HG03039 (cell line): Measurements from ENCODE around the gene C12orf57.
A peak's percentile ranks its signal among the peaks of the same experiment; 100 is the strongest.

Experiments used
- ATAC-seq: cut with Tn5 transposase; IDR thresholded peaks from one replicate; pipeline ENCODE4 v1.9.1; 2021; ENCODE audit warnings: mild to moderate bottlenecking, moderate library complexity; ENCODE audit not compliant: unreplicated experiment

Gene C12orf57

DNA sequence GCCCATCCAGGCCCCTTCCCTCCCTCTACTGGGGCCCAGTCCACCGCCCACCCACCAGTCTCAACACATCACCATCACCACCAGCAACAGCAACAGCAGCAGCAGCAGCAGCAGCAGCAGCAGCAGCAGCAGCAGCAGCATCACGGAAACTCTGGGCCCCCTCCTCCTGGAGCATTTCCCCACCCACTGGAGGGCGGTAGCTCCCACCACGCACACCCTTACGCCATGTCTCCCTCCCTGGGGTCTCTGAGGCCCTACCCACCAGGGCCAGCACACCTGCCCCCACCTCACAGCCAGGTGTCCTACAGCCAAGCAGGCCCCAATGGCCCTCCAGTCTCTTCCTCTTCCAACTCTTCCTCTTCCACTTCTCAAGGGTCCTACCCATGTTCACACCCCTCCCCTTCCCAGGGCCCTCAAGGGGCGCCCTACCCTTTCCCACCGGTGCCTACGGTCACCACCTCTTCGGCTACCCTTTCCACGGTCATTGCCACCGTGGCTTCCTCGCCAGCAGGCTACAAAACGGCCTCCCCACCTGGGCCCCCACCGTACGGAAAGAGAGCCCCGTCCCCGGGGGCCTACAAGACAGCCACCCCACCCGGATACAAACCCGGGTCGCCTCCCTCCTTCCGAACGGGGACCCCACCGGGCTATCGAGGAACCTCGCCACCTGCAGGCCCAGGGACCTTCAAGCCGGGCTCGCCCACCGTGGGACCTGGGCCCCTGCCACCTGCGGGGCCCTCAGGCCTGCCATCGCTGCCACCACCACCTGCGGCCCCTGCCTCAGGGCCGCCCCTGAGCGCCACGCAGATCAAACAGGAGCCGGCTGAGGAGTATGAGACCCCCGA, 7.0 kb upstream of the C12orf57 start:
- ATAC-seq, result no peak

DNA sequence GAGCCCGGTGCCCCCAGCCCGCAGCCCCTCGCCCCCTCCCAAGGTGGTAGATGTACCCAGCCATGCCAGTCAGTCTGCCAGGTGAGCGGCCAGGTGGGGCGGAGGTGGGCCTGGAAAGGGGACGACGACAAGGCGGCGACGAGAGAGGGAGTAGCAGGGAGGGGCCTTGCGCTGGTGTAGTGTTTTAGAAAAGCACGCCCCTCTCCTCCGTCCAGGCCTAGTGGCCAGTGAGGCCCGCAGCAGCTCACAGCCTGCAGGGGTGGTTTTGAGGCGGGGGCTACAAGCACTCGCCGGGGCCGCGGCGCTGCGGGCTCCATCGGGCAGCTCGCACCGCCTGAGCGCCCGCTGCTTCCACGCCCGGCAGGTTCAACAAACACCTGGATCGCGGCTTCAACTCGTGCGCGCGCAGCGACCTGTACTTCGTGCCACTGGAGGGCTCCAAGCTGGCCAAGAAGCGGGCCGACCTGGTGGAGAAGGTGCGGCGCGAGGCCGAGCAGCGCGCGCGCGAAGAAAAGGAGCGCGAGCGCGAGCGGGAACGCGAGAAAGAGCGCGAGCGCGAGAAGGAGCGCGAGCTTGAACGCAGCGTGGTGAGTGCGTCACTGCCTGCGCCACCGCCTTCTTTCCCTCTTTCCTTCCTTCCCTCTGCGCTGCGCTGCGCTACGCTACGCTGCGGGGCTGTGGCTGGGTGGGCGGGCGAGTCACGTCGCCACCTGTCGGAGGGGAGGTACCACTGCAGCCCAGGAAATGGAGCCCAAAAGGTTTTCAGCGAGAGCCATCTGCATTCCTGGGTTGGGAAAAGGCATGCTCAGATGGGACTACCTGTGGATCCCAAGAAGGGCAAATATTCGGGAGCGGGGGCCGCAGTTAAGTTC, 6.1 kb upstream of the C12orf57 start:
- ATAC-seq, result peak; percentile 88

DNA sequence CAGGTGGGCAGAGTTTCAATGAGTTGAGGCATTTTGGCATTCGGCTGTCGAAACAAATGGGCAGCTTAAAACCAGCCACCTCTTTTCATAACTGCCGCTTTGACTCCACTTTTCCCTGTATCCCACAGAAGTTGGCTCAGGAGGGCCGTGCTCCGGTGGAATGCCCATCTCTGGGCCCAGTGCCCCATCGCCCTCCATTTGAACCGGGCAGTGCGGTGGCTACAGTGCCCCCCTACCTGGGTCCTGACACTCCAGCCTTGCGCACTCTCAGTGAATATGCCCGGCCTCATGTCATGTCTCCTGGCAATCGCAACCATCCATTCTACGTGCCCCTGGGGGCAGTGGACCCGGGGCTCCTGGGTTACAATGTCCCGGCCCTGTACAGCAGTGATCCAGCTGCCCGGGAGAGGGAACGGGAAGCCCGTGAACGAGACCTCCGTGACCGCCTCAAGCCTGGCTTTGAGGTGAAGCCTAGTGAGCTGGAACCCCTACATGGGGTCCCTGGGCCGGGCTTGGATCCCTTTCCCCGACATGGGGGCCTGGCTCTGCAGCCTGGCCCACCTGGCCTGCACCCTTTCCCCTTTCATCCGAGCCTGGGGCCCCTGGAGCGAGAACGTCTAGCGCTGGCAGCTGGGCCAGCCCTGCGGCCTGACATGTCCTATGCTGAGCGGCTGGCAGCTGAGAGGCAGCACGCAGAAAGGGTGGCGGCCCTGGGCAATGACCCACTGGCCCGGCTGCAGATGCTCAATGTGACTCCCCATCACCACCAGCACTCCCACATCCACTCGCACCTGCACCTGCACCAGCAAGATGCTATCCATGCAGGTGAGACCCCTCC, 5.2 kb upstream of the C12orf57 start:
- no peak for ATAC-seq

DNA sequence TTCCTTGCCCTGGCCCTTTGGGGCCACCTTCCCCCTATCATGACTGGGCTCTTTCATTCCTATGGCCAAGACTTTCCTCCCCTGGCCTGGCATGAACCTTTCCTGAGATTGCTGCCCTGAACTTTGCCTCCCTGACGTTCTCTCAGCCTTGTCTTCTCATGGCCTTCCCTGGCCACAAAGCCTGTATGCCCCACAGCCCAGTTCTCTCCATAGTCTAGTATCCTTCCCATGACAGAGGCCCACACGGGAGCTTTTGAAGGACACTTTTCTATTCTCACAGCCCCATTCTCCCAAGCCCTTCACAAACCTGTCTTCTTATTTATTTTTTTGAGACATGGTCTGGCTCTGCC, 4.7 kb upstream of the C12orf57 start:
- no peak for ATAC-seq

DNA sequence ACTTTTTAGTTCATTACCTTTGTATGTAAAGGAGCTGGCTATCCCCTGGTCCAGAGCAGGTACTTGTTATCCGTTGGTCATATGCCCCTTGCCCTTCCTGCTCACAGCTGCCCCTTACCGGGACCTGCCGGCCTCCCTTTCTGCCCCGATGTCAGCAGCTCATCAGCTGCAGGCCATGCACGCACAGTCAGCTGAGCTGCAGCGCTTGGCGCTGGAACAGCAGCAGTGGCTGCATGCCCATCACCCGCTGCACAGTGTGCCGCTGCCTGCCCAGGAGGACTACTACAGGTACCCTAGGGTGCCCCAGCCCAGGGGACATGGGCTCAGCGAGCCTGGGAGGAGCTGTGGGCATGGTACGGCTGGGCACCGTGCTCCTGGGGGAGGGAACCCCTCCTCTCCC, 2.6 kb upstream of the C12orf57 start:
- ATAC-seq, result no peak

DNA sequence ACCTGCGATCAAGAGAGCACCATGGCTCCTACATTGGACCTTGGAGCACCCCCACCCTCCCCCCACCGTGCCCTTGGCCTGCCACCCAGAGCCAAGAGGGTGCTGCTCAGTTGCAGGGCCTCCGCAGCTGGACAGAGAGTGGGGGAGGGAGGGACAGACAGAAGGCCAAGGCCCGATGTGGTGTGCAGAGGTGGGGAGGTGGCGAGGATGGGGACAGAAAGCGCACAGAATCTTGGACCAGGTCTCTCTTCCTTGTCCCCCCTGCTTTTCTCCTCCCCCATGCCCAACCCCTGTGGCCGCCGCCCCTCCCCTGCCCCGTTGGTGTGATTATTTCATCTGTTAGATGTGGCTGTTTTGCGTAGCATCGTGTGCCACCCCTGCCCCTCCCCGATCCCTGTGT, 2.0 kb upstream of the C12orf57 start:
- ATAC-seq, result no peak

DNA sequence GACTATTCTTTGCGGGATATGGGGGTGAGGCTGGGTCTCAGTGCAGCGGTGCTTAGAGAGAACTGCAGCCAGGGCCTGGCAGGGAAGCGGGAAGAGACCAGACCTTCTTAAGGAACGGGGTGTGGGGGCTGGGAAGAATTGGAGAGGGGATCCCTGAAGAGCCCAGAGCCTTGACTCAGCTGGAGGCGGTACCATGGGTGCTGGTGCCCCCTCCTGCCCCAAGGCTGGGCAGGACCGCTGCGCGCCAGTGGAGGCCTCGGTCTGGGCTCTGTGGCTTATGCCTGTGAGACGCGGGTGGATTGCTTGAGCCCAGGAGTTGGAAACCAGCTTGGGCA, 1.5 kb upstream of the C12orf57 start:
- ATAC-seq, result no peak

DNA sequence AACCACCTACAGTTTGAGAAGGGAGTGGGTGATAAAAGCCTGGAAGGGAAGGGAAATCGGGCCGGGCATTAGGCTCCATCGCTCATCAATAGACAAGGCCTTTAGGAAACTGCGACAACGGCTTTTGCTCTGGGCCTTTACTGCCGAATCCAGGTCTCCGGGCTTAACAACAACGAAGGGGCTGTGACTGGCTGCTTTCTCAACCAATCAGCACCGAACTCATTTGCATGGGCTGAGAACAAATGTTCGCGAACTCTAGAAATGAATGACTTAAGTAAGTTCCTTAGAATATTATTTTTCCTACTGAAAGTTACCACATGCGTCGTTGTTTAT, 467 bp upstream of the C12orf57 start:
- ATAC-seq, result peak; percentile 33

DNA sequence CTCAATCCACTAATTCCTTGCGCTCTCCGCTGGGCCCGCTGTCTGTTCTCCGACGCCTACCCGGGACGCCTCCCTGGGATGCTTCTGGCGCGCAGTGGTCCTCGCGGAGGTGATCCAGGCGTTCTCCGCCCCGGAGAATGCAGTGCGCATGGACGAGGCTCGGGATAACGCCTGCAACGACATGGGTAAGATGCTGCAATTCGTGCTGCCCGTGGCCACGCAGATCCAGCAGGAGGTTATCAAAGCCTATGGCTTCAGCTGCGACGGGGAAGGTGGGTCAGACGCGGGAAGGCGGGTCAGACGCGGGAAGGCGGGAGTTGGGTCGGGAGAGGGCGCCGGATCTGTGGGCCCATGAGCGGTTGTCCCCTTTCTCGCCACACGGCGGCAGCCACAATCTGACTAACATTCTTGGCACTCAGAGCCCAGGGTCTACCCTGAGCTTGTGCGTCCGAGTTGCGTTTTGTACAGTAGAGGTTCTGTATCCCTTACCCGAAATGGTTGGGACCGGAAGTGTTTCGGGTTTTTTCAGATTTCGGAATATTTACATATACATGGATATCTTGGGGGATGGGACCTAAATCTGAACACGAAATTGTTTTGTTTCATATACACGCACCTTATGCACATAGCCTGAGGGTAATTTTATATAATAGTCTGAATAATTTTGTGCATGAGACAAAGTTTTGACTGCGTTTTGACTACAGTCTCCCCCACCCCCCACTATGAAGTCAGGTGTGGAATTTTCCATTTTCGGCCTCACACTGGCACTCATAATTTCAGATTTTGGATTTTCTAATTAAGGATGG, 762 bp downstream of the C12orf57 start:
- ATAC-seq, result peak; percentile 32

DNA sequence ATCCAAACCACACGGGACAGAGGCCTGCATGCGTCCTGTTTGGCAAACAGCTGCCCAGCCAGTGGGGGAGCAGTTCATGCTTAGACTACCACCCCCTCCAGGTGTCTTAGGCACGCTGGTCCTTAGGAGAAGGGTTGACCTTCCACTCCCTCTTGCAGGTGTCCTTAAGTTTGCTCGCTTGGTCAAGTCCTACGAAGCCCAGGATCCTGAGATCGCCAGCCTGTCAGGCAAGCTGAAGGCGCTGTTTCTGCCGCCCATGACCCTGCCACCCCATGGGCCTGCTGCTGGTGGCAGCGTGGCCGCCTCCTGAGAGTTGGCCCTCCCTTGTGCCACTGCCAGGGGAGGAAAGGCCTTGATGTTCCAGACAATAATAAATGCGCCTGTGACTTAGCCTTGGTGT, 1.8 kb downstream of the C12orf57 start:
- no peak for ATAC-seq

DNA sequence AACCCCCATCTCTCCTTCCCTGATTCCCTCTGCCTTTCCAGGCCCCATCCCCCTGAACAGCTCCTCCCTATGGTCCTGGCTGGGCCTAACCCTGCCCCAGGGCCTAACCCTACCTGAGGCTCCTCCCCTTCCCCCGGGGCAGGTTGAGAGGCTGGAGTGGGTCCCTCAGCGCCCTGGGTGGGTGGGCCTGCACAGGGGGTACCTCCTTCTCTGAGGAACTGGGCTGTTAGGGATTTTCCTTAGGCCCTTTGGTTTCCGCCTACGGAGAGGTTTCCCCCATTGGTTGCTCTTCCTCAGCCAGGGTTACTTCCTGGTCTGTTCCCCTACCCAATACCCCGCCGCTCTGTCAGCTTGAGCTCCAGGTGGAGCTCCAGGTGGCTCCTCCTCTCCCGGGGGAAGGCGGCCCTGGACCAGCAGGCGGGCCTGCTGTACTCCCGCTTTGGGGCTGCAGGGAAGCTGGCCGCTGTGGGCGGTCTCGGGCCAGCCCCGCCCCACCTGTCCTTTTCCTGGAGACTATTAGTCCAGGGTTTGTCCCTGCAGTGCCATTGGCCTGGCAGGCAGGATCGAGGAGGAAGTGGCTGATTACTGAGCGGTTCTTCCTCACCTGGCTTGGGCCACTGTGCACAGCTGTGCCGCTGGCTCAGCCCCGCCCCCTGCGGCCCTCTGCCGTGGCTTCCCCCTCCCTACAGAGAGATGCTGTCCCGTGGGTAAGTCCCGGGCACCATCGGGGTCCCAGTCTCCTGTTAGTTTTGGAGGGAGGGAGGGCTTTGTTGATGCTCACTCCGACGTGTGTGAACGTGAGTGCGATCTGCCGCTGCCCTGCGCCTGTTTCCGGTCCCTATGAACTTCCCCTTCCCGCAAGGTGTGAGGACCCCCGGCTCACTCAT, 2.5 kb downstream of the C12orf57 start:
- ATAC-seq, result no peak

DNA sequence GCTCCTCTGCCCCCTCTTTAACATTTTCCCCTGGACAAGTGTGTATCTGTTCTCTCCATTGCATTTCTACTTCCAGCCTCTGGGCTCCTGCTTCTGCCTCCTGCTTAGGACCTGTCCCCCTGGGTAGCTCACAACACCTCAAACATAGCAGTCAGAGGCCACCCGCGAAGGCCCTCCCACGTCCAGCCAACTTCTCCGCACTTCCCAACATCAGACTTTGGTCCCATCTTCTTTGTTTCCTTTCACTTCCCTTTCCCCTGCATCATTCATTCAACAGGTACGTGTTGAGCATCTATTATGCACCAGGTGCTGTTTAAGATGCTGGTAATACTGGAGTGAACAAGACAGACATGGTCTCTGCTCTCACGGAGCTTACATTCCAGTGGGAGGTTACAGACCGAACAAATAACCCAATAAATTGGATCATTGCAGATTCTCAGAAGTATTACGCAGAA, 3.1 kb downstream of the C12orf57 start:
- ATAC-seq, result no peak

DNA sequence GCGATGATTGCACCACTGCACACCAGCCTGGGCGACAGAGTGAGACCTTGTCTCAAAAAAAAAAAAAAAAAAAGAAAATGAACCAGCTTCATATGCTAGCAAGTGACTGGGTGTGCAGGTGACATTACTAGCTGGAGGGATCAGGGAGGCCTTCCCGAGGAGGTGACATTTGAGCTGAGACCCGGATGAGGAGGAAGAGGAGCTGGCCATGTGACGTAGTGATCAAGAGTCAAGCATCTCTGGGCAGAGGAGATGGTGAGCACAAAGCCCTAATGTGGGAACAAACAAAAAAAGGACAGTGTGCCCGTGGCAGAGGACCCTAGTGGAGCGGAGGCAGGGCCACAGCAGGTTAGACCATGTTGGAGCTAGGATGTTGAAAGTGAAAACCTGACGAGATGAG, 3.8 kb downstream of the C12orf57 start:
- ATAC-seq, result no peak

DNA sequence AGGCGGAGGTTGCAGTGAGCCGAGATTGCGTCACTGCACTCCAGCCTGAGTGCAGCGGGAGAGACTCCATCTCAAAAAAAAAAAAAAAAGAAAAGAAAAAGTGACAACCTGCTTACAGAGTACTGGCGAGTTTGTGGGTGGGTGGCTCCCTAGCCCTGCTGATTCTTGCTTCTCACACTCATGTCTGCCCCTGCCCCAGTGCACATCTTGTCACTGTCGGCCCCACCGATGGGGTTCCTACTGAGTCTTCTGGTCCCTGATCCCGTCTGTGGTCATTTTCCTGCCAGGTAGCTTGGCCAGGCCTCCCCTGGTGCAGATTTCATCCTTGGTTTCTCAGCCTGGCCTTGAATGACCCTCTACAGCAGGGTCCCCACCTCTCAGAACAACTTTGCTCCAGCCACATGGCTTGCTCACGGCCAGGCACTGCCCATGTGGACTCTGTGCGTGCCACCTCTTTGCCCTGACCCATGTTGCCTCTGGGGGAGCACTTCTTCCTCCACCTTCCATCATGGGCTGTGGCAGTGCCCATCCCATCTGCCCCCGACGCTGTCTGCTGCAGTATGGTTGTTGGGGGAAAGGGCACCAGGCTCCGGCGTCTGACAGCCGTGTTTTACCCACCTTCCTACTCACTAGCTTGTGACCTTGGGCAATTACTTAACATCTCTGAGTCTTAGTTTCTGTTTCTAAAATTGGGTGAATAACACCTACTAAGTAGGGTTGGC, 5.2 kb downstream of the C12orf57 start:
- no peak for ATAC-seq

DNA sequence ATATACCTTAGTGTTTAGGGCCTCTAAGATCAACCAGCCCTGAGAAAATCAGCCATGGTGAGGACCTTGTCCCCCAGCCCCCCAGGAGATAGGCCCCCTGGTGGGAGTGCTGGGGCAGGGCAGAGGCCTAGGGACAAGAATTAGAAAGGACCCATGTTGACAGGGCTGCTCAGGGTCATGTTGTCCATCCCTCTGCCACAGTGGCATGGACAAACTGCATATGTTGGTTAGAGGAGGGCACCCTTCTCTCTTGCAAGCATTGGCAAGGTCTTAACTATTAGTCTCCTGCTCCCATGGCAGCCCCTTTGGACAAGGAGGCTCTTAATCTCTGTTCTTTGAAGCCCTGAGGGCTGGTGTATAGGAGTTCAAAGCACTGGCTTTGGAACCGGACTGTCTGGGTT, 6.6 kb downstream of the C12orf57 start:
- ATAC-seq, result no peak

DNA sequence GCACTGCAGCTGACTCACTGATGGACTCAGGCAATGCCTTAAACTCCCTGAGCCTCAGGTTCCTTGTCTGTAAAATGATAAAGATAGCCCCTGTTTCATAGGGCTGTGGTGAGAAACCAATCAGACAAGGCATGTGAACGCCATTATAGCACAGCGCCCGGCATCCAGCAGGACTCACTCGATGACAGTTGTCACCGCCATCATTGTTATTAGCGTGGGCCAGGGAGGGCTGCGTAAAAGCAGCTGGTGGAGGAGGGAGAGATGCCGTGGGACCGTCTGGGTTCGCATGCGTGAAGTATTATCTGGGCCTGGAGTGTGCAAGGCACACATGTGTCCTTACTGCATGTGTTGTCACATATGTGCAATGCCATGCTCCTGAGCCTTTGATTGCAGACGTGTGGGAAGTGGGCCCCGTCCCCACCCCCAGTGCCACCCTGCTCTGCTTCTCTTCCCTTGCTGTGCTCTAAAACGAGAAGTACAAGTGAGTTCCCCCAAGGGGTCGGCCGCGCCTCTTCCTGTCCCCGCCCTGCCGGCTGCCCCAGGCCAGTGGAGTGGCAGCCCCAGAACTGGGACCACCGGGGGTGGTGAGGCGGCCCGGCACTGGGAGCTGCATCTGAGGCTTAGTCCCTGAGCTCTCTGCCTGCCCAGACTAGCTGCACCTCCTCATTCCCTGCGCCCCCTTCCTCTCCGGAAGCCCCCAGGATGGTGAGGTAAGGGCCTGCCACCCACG, 7.2 kb downstream of the C12orf57 start, which contains the start of gene PTPN6:
TSS of gene PTPN6 (plus strand) at position 546 of the 730 bp plus-strand sequence. CDS start at position 703, 157 bp downstream.
- no peak for ATAC-seq

DNA sequence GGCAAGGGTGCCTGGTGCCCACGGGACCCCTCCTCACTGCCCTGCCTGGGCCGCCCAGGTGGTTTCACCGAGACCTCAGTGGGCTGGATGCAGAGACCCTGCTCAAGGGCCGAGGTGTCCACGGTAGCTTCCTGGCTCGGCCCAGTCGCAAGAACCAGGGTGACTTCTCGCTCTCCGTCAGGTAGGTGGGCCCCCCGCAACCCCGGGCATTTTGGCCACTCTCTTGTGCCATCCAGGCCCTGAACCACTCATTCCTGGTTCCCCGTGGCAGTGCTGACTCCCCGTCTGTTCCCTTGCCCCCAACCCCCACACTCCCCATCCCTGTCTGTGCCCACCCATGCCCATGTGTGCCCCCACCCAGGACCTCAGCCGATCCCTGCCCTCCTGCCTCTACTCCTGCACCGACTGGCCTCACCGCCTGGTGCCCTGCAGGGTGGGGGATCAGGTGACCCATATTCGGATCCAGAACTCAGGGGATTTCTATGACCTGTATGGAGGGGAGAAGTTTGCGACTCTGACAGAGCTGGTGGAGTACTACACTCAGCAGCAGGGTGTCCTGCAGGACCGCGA, 7.8 kb downstream of the C12orf57 start:
- ATAC-seq, result no peak
